Gastroesophageal sphincter (tissue), 2 donors: ENCODE results near the gene DERA.
"Not testable (repeated sequence)": the region's sequence is repeated elsewhere in the genome, so short reads cannot be mapped to it uniquely, and the experiment has no call there.

ENCODE experiments used
- EP300 ChIP-seq: sonication (generic); formaldehyde crosslinking; IDR thresholded peaks from one replicate; pipeline ENCODE4 v1.6.1; 2017; ENCODE audit warnings: antibody characterized with exemption, mild to moderate bottlenecking
- POLR2AphosphoS5 ChIP-seq: sonication (generic); formaldehyde crosslinking; IDR thresholded peaks from one replicate; pipeline ENCODE4 v1.6.1; 2017; ENCODE audit warnings: antibody characterized with exemption

GRCh38 chr12:16057351-16057751 is 146.2 kb downstream of the DERA start:
- not testable (repeated sequence) for TF ChIP-seq EP300, POLR2AphosphoS5
